ENCODE data around the gene ZCWPW1.
"Not testable (repeated sequence)": the region's sequence is repeated elsewhere in the genome, so short reads cannot be mapped to it uniquely, and the experiment has no call there.

ZCWPW1 gene

DNA sequence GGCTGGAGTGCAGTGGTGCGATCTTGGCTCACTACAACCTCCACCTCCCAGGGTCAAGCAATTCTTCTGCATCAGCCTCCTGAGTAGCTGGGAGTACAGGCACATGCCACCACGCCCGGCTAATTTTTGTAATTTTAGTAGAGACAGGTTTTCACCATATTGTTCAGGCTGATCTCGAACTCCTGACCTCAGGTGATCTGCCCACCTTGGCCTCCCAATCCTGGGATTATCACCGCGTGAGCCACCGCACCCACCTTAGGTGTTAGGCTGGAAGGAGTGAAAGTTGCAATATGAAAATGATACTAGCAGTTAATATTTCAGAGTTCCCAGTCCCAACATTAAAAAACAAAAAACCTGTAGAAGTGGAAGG lies 62.5 kb downstream of the ZCWPW1 start:
- not testable (repeated sequence) for H3K9ac ChIP-seq (ENCODE audit: low read length); H2AFZ ChIP-seq (ENCODE audit: insufficient read depth, low read length, poor library complexity); H4K12ac ChIP-seq (ENCODE audit: low read depth, low read length); DNase-seq; H2AK5ac ChIP-seq (ENCODE audit: low read length); H3K4me2 ChIP-seq (ENCODE audit: low read length); H3K14ac ChIP-seq (ENCODE audit: low read length); H2BK120ac ChIP-seq (ENCODE audit: insufficient read depth, low read length, poor library complexity); H3K4ac ChIP-seq (ENCODE audit: low read depth, low read length); H4K8ac ChIP-seq (ENCODE audit: low read depth, low read length); H2BK5ac ChIP-seq (ENCODE audit: low read depth, low read length, poor library complexity); H3K27ac ChIP-seq (ENCODE audit: low read depth, low read length); H3K9me3 ChIP-seq (ENCODE audit: insufficient read depth, low read depth, low read length); H3K18ac ChIP-seq (ENCODE audit: low read length); H4K91ac ChIP-seq (ENCODE audit: low read depth, low read length); H3K27me3 ChIP-seq (ENCODE audit: insufficient read depth, low read length); H3K23ac ChIP-seq (ENCODE audit: low read length); H3K4me3 ChIP-seq (ENCODE audit: low read depth, low read length); H3K79me1 ChIP-seq (ENCODE audit: low read length); H2BK12ac ChIP-seq (ENCODE audit: low read length); H3K4me1 ChIP-seq (ENCODE audit: control insufficient read depth in 1 of 2, insufficient read depth in 2 of 2, low read length in 2 of 2); H3K79me2 ChIP-seq (ENCODE audit: control insufficient read depth, insufficient read depth, low read length, poor library complexity)
- no CpG with 5 or more reads among the region's 7 CpGs for WGBS (ENCODE audit: extremely low coverage, insufficient coverage, insufficient read length)
- peaks cover 17 to 21% of the 10 kb centered on the region in 2 experiments for H3K36me3 ChIP-seq (ENCODE audit: control insufficient read depth in 1 of 2, insufficient read depth in 2 of 2, low read length in 2 of 2)

DNA sequence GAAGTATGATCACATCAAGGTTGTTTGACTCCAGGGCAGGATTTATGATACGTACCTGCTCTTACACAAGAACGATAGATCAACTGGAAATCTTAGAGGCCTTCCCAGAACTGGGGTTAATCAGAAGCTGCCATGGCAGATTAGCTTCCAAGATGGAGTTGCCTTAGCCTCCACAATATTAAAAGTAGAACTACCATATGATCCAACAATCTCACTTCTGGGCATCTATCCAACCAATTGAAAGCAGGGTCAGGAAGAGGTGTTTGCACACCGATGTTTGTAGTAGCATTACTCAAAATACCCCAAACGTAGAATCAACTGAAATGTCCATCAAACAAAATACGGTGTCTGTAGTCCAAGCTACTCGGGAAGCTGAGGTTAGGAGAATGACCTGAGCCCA lies 64.0 kb downstream of the ZCWPW1 start:
- DNase-seq, result no peak
- Histone ChIP-seq H2AK5ac (ENCODE audit: low read length) (no peak overlapping the region), H3K27me3 (ENCODE audit: insufficient read depth, low read length) (no peaks in the 10 kb centered on the region), H4K12ac (ENCODE audit: low read depth, low read length) (no peak overlapping the region), H2AFZ (ENCODE audit: insufficient read depth, low read length, poor library complexity) (no peak overlapping the region), H3K23ac (ENCODE audit: low read length) (no peak overlapping the region), H4K91ac (ENCODE audit: low read depth, low read length) (no peak overlapping the region), H3K79me1 (ENCODE audit: low read length) (no peaks in the 10 kb centered on the region), H3K9me3 (ENCODE audit: insufficient read depth, low read depth, low read length) (no peaks in the 10 kb centered on the region), H2BK120ac (ENCODE audit: insufficient read depth, low read length, poor library complexity) (no peak overlapping the region), H3K4me1 (ENCODE audit: control insufficient read depth in 1 of 2, insufficient read depth in 2 of 2, low read length in 2 of 2) (no peaks in the 10 kb centered on the region), H3K4me2 (ENCODE audit: low read length) (no peak overlapping the region), H2BK12ac (ENCODE audit: low read length) (no peak overlapping the region), H3K14ac (ENCODE audit: low read length) (no peak overlapping the region), H3K18ac (ENCODE audit: low read length) (no peak overlapping the region), H3K4me3 (ENCODE audit: low read depth, low read length) (no peak overlapping the region), H3K27ac (ENCODE audit: low read depth, low read length) (no peak overlapping the region), H3K36me3 (ENCODE audit: control insufficient read depth in 1 of 2, insufficient read depth in 2 of 2, low read length in 2 of 2) (peaks cover 29 to 31% of the 10 kb centered on the region in 2 experiments), H3K79me2 (ENCODE audit: control insufficient read depth, insufficient read depth, low read length, poor library complexity) (no peaks in the 10 kb centered on the region), H3K9ac (ENCODE audit: low read length) (no peak overlapping the region), H4K8ac (ENCODE audit: low read depth, low read length) (no peak overlapping the region), H3K4ac (ENCODE audit: low read depth, low read length) (no peak overlapping the region), H2BK5ac (ENCODE audit: low read depth, low read length, poor library complexity) (no peak overlapping the region)
- WGBS (ENCODE audit: extremely low coverage, insufficient coverage, insufficient read length), result no CpG with 5 or more reads among the region's 6 CpGs

DNA sequence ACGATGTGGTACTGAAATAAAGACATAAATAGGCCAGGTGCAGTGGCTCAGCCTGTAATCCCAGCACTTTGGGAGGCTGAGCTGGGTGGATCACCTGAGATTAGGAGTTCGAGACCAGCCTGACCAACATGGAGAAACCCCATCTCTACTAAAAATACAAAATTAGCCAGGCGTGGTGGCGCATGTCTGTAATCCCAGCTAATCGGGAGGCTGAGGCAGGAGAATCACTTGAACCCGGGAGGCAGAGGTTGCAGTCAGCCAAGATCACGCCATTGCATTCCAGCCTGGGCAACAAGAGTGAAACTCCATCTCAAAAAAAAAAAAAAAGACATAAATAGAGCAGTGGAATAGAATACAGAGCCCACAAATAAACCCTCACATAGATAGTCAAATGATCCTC lies 64.7 kb downstream of the ZCWPW1 start:
- not testable (repeated sequence) for H3K27ac ChIP-seq (ENCODE audit: low read depth, low read length); H3K4me3 ChIP-seq (ENCODE audit: low read depth, low read length); H4K12ac ChIP-seq (ENCODE audit: low read depth, low read length); H3K79me2 ChIP-seq (ENCODE audit: control insufficient read depth, insufficient read depth, low read length, poor library complexity); H4K8ac ChIP-seq (ENCODE audit: low read depth, low read length); H3K27me3 ChIP-seq (ENCODE audit: insufficient read depth, low read length); H3K79me1 ChIP-seq (ENCODE audit: low read length); H3K9ac ChIP-seq (ENCODE audit: low read length); H3K23ac ChIP-seq (ENCODE audit: low read length); H2AK5ac ChIP-seq (ENCODE audit: low read length); H3K4me1 ChIP-seq (ENCODE audit: control insufficient read depth in 1 of 2, insufficient read depth in 2 of 2, low read length in 2 of 2); H3K4me2 ChIP-seq (ENCODE audit: low read length); H3K4ac ChIP-seq (ENCODE audit: low read depth, low read length); H3K14ac ChIP-seq (ENCODE audit: low read length); DNase-seq; H2BK5ac ChIP-seq (ENCODE audit: low read depth, low read length, poor library complexity); H4K91ac ChIP-seq (ENCODE audit: low read depth, low read length); H3K18ac ChIP-seq (ENCODE audit: low read length); H2AFZ ChIP-seq (ENCODE audit: insufficient read depth, low read length, poor library complexity); H2BK120ac ChIP-seq (ENCODE audit: insufficient read depth, low read length, poor library complexity); H2BK12ac ChIP-seq (ENCODE audit: low read length); H3K9me3 ChIP-seq (ENCODE audit: insufficient read depth, low read depth, low read length)
- peaks cover 36 to 38% of the 10 kb centered on the region in 2 experiments for H3K36me3 ChIP-seq (ENCODE audit: control insufficient read depth in 1 of 2, insufficient read depth in 2 of 2, low read length in 2 of 2)
- WGBS (ENCODE audit: extremely low coverage, insufficient coverage, insufficient read length), result no CpG with 5 or more reads among the region's 7 CpGs

DNA sequence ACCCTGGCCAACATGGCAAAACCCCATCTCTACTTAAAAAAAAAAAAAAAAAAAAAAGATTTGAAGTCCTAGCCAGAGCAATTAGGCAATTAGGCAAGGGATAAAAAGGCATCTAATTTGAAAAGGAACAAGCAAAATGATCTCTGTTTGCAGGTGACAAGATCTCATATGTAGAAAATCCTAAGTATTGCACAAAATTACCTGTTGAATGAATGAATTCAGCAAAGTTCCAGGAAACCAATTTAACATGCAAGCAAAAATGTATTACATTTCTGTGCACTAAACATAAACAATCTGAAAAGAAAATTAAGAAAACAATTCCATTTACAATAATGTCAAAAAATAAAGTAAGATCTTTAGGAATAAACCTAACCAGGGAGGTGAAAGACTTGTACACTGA lies 65.4 kb downstream of the ZCWPW1 start:
- no peak overlapping the region for H2AK5ac ChIP-seq (ENCODE audit: low read length)
- H4K91ac ChIP-seq (ENCODE audit: low read depth, low read length), result no peak overlapping the region

More for the DNA sequence above, 65.4 kb downstream of the ZCWPW1 start:
- H3K79me1 ChIP-seq (ENCODE audit: low read length), result no peaks in the 10 kb centered on the region
- H3K23ac ChIP-seq (ENCODE audit: low read length), result no peak overlapping the region
- H3K27ac ChIP-seq (ENCODE audit: low read depth, low read length), result no peak overlapping the region
- H3K27me3 ChIP-seq (ENCODE audit: insufficient read depth, low read length), result no peaks in the 10 kb centered on the region
- H4K8ac ChIP-seq (ENCODE audit: low read depth, low read length), result no peak overlapping the region
- no peak overlapping the region for H2AFZ ChIP-seq (ENCODE audit: insufficient read depth, low read length, poor library complexity)
- no peak overlapping the region for H4K12ac ChIP-seq (ENCODE audit: low read depth, low read length)
- no peak overlapping the region for H3K4me2 ChIP-seq (ENCODE audit: low read length)
- no peak overlapping the region for H2BK5ac ChIP-seq (ENCODE audit: low read depth, low read length, poor library complexity)
- H2BK120ac ChIP-seq (ENCODE audit: insufficient read depth, low read length, poor library complexity), result no peak overlapping the region
- H3K18ac ChIP-seq (ENCODE audit: low read length), result no peak overlapping the region
- no peaks in the 10 kb centered on the region for H3K79me2 ChIP-seq (ENCODE audit: control insufficient read depth, insufficient read depth, low read length, poor library complexity)
- H3K36me3 ChIP-seq (ENCODE audit: control insufficient read depth in 1 of 2, insufficient read depth in 2 of 2, low read length in 2 of 2), result peaks cover 42 to 44% of the 10 kb centered on the region in 2 experiments
- H3K4me1 ChIP-seq (ENCODE audit: control insufficient read depth in 1 of 2, insufficient read depth in 2 of 2, low read length in 2 of 2), result no peaks in the 10 kb centered on the region
- no peak overlapping the region for H3K9ac ChIP-seq (ENCODE audit: low read length)
- H2BK12ac ChIP-seq (ENCODE audit: low read length), result no peak overlapping the region
- DNase-seq, result no peak
- no peaks in the 10 kb centered on the region for H3K9me3 ChIP-seq (ENCODE audit: insufficient read depth, low read depth, low read length)
- H3K4ac ChIP-seq (ENCODE audit: low read depth, low read length), result no peak overlapping the region
- H3K14ac ChIP-seq (ENCODE audit: low read length), result no peak overlapping the region
- H3K4me3 ChIP-seq (ENCODE audit: low read depth, low read length), result no peak overlapping the region

Data from trophoblast cell (in vitro differentiated cells and primary cell).